Myocyte (in vitro differentiated cells): ENCODE results near the gene RELT. TPM values are rescaled to one million over a fixed set of nuclear protein-coding genes. Genes with fewer than 3 reads are reported as not detected.

Experiments used
- DNase-seq: peaks from one replicate; pipeline ENCODE4 v3.0.0-alpha.2; 2012; ENCODE audit warnings: low read depth
- total RNA-seq: library from RNA; depleted of rRNA; stranded (reverse); fragments of >200 nt; gene quantifications from 2 replicates; pipeline ENCODE4 v1.2.3, GENCODE V29; 2014

Gene RELT
- total RNA-seq, 1 donor from 2014 or later = 10.2 TPM

GRCh38 chr11:73389916-73390315 lies 13.7 kb downstream of the RELT start:
- DNase-seq = no peak

GRCh38 chr11:73390601-73391565 lies 14.7 kb downstream of the RELT start:
- no peak for DNase-seq

GRCh38 chr11:73391665-73392064 lies 15.5 kb downstream of the RELT start:
- no peak for DNase-seq

- DNase-seq = no peak
Measured at GRCh38 chr11:73392108-73393010, 16.2 kb downstream of the RELT start.

DNA sequence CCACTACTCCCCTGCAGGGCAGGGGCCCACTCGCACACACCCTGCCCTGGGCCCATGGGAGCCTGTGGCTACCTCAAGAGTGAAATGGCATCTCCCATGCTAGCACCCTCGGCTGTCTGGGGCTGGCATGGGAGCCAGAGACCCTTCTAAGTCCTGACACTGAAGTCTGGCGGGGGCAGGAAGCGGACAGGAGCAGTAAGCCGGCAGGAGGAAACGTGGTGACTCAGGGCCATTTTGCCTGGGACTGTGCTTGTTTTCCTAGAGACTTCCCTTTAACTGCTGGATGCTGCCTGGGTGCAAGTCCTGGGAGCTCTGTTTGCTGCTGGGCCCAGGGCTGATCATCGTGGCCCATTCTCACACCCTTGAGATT lies 16.8 kb downstream of the RELT start:
- no peak for DNase-seq

DNA sequence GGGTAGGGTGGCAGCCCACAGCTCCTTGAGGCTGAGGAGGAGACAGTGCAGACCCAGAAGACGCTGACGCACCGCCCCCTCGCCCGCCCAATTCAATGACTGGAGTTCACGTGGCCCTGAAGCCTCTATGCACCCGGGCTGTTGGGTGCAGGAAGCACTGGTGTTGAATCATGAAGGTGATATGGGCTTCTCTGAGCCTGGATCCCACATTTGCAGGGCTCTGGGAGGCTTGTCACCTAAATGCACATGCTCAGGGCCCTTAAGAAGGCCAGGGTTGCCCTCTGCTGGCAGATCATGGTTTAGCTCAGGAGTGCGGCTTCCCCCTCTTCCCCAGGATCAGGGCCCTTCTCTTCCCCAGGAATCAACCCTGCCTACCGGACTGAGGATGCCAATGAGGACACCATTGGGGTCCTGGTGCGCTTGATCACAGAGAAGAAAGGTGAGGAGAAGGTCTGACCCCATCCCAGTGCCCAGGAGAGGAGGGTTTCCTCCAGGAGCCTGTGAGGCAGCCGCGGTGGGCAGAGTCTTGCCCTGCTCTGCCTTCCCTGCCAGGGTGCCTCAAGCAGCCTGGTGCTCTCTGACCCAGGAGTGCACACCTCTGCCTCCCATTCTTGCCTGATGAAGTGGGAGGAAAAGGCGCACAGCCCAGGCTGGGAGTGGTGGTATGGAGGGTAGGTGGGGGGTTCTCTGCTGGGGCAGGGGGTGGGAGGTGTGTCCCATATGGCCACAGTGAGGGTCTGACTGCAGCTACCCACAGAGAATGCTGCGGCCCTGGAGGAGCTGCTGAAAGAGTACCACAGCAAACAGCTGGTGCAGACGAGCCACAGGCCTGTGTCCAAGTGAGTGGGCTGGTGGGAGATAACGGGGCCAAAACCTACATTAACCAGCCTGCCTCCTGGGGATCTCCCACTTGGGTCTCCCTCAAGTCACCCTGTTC lies 17.5 kb downstream of the RELT start:
- peak; percentile 78 for DNase-seq

DNA sequence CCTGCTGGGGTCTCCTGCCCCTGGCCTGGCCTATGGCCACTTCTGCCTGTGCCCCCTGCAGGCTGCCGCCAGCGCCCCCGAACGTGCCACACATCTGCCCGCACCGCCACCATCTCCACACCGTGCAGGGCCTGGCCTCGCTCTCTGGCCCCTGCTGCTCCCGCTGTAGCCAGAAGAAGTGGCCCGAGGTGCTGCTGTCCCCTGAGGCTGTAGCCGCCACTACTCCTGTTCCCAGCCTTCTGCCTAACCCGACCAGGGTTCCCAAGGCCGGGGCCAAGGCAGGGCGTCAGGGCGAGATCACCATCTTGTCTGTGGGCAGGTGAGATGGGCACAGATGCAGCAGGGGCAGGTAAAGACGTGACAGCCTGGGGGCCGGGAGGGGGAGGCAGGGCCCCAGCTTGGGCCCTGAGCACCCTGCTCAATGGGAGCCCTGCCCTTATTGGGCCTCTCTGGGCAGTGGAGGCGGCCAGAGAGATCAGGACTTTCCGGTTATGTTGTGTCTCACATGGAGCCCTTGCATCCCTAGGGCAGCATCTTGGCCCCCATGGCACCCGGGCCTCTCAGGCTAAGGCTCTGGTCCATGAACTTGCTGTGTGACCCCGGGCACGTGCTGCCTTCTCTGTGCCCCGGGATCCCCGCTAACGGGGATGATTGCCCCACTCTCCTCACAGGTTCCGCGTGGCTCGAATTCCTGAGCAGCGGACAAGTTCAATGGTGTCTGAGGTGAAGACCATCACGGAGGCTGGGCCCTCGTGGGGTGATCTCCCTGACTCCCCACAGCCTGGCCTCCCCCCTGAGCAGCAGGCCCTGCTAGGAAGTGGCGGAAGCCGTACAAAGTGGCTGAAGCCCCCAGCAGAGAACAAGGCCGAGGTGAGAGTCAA lies 18.5 kb downstream of the RELT start:
- no peak for DNase-seq

- no peak for DNase-seq
Measured at GRCh38 chr11:73395297-73396208, 19.4 kb downstream of the RELT start.

GRCh38 chr11:73396251-73396930 lies 20.2 kb downstream of the RELT start:
- DNase-seq = no peak

GRCh38 chr11:73396985-73397384 lies 20.8 kb downstream of the RELT start:
- no peak for DNase-seq

- DNase-seq = no peak
Measured at GRCh38 chr11:73397468-73398131, 21.4 kb downstream of the RELT start.

DNA sequence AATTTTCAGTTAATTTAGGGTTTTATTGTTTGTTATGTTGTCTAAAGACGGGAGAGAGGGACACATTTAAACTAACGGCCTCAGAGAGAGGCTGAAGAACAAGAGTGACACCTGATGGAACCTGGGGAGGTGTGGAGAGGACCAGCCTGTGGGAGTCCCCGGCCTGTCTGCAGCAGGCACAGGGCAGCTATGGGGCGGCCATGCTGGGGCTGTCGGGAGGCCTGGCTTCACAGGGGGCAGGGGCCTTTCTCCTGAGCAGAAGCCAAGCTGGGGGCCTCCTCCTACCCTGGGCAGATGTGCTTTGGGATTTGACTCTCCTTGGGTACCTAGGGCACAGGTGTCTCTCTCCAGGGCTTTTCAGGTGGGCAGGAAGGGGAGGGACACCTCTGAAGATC lies 21.9 kb downstream of the RELT start:
- no peak for DNase-seq

DNA sequence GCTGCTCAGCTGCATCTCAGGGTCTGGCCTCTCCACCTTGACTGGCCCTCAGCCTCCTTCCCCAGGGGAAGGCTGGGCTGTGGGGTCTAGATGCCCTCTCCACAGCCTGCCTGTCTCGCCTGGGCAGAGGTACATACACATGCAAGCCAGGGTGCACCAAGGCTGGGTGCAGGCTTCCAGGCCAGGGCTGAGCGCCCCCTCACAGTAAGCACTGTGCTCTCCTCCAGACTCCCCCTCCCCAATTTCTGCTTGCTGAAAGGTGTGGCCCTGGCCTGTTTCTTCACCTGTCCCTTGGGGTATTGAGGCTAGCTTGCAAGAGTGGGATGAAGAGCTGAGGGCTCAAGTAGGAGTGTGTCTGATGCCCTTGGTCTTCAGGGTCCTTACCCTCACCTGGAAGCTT lies 22.5 kb downstream of the RELT start:
- DNase-seq = no peak

GRCh38 chr11:73399159-73399590 lies 23.0 kb downstream of the RELT start:
- DNase-seq = no peak

DNA sequence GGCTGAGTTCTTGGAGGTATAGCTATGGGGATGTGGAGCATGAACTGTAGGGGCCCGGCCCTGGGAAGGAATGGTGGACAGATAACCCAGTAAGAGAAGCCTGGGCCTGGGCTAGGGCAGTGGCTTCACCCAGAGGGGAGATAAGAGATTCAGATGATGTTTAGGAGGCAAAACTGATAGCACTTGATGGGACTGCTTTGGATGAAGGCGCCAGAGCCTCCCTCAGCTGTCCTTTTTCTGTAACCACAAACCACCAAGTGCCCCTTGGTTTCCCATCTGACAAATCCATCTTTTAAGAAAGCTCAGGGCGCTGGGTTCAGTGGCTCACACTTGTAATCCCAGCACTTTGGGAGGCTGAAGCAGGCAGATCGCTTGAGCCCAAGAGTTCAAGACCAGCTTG lies 23.4 kb downstream of the RELT start:
- DNase-seq = peak; percentile 82

- no peak for DNase-seq
Measured at GRCh38 chr11:73400293-73400692, 24.1 kb downstream of the RELT start.

DNA sequence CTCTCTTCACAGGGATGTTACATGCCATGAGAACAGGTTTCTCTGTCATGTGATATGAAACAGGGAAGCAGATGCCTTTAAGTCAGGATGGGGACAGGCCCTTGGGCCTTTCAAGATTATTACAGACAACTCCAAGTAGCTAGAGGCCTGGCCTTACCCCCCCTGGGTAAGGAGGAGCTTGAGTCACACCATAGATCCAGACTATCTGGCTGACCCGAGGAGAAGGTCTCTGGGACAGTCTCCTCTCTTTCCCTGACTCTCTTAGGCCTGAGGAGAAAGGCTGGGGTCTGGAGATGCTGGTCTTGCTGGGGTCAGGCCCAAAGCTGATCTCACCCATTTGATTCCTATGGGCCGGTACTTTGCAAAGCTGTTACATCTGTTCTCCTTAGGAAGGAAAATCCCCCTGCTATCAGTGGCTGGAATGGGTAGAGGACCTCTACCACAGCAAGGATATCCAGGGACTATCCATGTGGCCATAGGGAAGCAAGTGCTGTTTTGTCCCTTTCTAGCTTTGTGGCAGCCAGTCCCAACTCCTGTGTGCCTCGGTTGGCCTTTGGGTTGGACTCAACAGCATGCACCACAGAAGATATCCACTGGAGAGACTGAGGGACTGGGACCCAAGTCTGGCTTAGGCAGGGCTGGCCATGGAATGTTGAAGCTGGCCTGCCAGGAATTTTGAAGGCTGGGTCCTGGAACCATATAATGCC lies 25.2 kb downstream of the RELT start:
- DNase-seq = no peak
